Caco-2 (cell line): ENCODE data around the gene SUPT16H. TPM values are rescaled to one million over a fixed set of nuclear protein-coding genes. Genes with fewer than 3 reads are reported as not detected.

Experiments
- BruUV-seq: library from RNA; stranded (reverse); fragments of 400-500 nt; replicated peaks from 2 replicates; lab custom pipeline; 2021; lab: Mats Ljungman, UMichigan
- CTCF ChIA-PET: fragments of 300-600 bp; sonication (Branson Sonifier 250); formaldehyde crosslinking; loops from one replicate; lab custom pipeline; 2022; ENCODE audit warnings: antibody characterized with exemption; lab: Charles Lee
- POLR2A ChIA-PET: fragments of 300-600 bp; sonication (Branson Sonifier 250); formaldehyde crosslinking; loops from one replicate; lab custom pipeline; 2022; ENCODE audit warnings: antibody characterized with exemption; lab: Charles Lee
- DNase-seq, 2 experiments: peaks; one replicate each; pipeline versions ENCODE4 v3.0.0 to v3.0.0-alpha.2; 2020 to 2022
- H3K27me3 ChIP-seq: replicated peaks from 2 replicates; pipeline ENCODE4 v1.6.0; 2011; ENCODE audit warnings: low read length; ENCODE audit not compliant: control insufficient read depth, insufficient read depth
- H3K36me3 ChIP-seq: 2 replicates; pipeline ENCODE4 v1.5.1; 2011; ENCODE audit warnings: low read length; ENCODE audit not compliant: control insufficient read depth, insufficient read depth
- H3K4me1 ChIP-seq: fragments of 250-450 bp; sonication (Bioruptor Pico); 2 replicates; pipeline ENCODE4 v1.5.1; 2020; ENCODE audit warnings: mild to moderate bottlenecking
- H3K4me3 ChIP-seq: 2 replicates; pipeline ENCODE4 v1.5.1; 2011; ENCODE audit warnings: low read depth, mild to moderate bottlenecking, control low read depth, low read length
- H3K9me3 ChIP-seq: fragments of 250-450 bp; sonication (Bioruptor Pico); 2 replicates; pipeline ENCODE4 v1.5.1; 2020; ENCODE audit warnings: mild to moderate bottlenecking, moderate library complexity
- H3K27ac Mint-ChIP-seq: one replicate; pipeline ENCODE4 v1.8.0; 2022; ENCODE audit warnings: mixed read lengths; ENCODE audit not compliant: unreplicated experiment
- H3K27me3 Mint-ChIP-seq: one replicate; pipeline ENCODE4 v1.8.0; 2022; ENCODE audit warnings: mixed read lengths; ENCODE audit not compliant: insufficient read depth, unreplicated experiment
- H3K36me3 Mint-ChIP-seq: one replicate; pipeline ENCODE4 v1.8.0; 2022; ENCODE audit warnings: mild to moderate bottlenecking, mixed read lengths; ENCODE audit not compliant: insufficient read depth, unreplicated experiment
- H3K4me1 Mint-ChIP-seq: one replicate; pipeline ENCODE4 v1.8.0; 2022; ENCODE audit warnings: low read depth, mixed read lengths; ENCODE audit not compliant: unreplicated experiment
- H3K4me3 Mint-ChIP-seq: one replicate; pipeline ENCODE4 v1.8.0; 2022; ENCODE audit warnings: mild to moderate bottlenecking, moderate library complexity, mixed read lengths; ENCODE audit not compliant: unreplicated experiment
- H3K9me3 Mint-ChIP-seq: one replicate; pipeline ENCODE4 v1.8.0; 2022; ENCODE audit warnings: mixed read lengths; ENCODE audit not compliant: unreplicated experiment
- CTCF ChIP-seq, 2 experiments: fragments of 200-600 bp in 1 of 2; IDR thresholded peaks; 1 replicate in 1 of 2; 2 replicates in 1 of 2; pipeline versions ENCODE4 v1.5.1 to v1.8.0; 2011 to 2022; ENCODE audit warnings: antibody characterized with exemption in 1 of 2, control low read depth in 1 of 2, inconsistent platforms in 1 of 2, low read depth in 1 of 2, low read length in 1 of 2, mild to moderate bottlenecking in 1 of 2, moderate library complexity in 1 of 2; ENCODE audit not compliant: insufficient read depth in 1 of 2, severe bottlenecking in 1 of 2, unreplicated experiment in 1 of 2
- intact Hi-C: fragments of 100-400 bp; cut with micrococcal nuclease; formaldehyde crosslinking; loops from one replicate; pipeline ENCODE4 v1.10.0; 2022; ENCODE audit not compliant: unreplicated experiment
- total RNA-seq: library from RNA; stranded (reverse); gene quantifications from 2 replicates; pipeline ENCODE4 v1.2.3, GENCODE V29; 2022

SUPT16H gene
- total RNA-seq, 1 experiment from 2014 or later: 118 TPM

- intact Hi-C loops: no loop called here
Observed at GRCh38 chr14:21343035-21343794, 40.6 kb downstream of the SUPT16H start.

GRCh38 chr14:21334202-21334906, 49.5 kb downstream of the SUPT16H start:
- Histone ChIP-seq H3K4me3 (no peak overlapping the region), H3K9me3 (no peaks in the 10 kb centered on the region), H3K36me3 (no peaks in the 10 kb centered on the region), H3K27me3 (no peaks in the 10 kb centered on the region), H3K4me1 (no peaks in the 10 kb centered on the region)
- no peak overlapping the region for H3K4me3 Mint-ChIP-seq
- no peaks in the 10 kb centered on the region for H3K36me3 Mint-ChIP-seq
- ChIA-PET POLR2A (no interaction called here), CTCF (no interaction called here)
- H3K9me3 Mint-ChIP-seq: no peaks in the 10 kb centered on the region
- H3K4me1 Mint-ChIP-seq: peaks cover 7% of the 10 kb centered on the region
- TF ChIP-seq CTCF (IDR thresholded peaks at IDR 0.05; ENCODE audit: insufficient read depth in 1 of 2, low read depth in 1 of 2, low read length in 1 of 2, severe bottlenecking in 1 of 2, unreplicated experiment in 1 of 2): no peak
- intact Hi-C loops: no loop called here
- no peak overlapping the region for H3K27ac Mint-ChIP-seq
- BruUV-seq: no TSS peak
- DNase-seq: no peak
- no peaks in the 10 kb centered on the region for H3K27me3 Mint-ChIP-seq

More at GRCh38 chr14:21343035-21343794, 40.6 kb downstream of the SUPT16H start:
- Mint-ChIP-seq H3K27ac (no peak overlapping the region), H3K4me1 (no peaks in the 10 kb centered on the region), H3K36me3 (peaks cover 5% of the 10 kb centered on the region), H3K4me3 (no peak overlapping the region), H3K9me3 (no peaks in the 10 kb centered on the region), H3K27me3 (peaks cover 3% of the 10 kb centered on the region)
- Histone ChIP-seq H3K36me3 (no peaks in the 10 kb centered on the region), H3K4me1 (no peaks in the 10 kb centered on the region), H3K9me3 (no peaks in the 10 kb centered on the region), H3K4me3 (no peak overlapping the region), H3K27me3 (no peaks in the 10 kb centered on the region)
- BruUV-seq: no TSS peak
- ChIA-PET POLR2A (interaction anchor here (0.6 kb wide), 1 partner anchor 151 kb away, joined by 4 read pairs; no protein-coding TSS in a partner anchor), CTCF (no interaction called here)
- DNase-seq: no peak
- TF ChIP-seq CTCF (IDR thresholded peaks at IDR 0.05; ENCODE audit: insufficient read depth in 1 of 2, low read depth in 1 of 2, low read length in 1 of 2, severe bottlenecking in 1 of 2, unreplicated experiment in 1 of 2): no peak

GRCh38 chr14:21332950-21333349, 50.9 kb downstream of the SUPT16H start:
- intact Hi-C loops: no loop called here
- no TSS peak for BruUV-seq
- Mint-ChIP-seq H3K9me3 (no peaks in the 10 kb centered on the region), H3K27ac (no peak overlapping the region), H3K27me3 (no peaks in the 10 kb centered on the region), H3K4me1 (peaks cover 7% of the 10 kb centered on the region), H3K36me3 (no peaks in the 10 kb centered on the region), H3K4me3 (no peak overlapping the region)
- Histone ChIP-seq H3K9me3 (no peaks in the 10 kb centered on the region), H3K4me3 (no peak overlapping the region), H3K27me3 (no peaks in the 10 kb centered on the region), H3K4me1 (no peaks in the 10 kb centered on the region), H3K36me3 (no peaks in the 10 kb centered on the region)
- ChIA-PET POLR2A (no interaction called here), CTCF (no interaction called here)
- no peak for DNase-seq
- no peak for TF ChIP-seq CTCF (IDR thresholded peaks at IDR 0.05; ENCODE audit: insufficient read depth in 1 of 2, low read depth in 1 of 2, low read length in 1 of 2, severe bottlenecking in 1 of 2, unreplicated experiment in 1 of 2)
